Measurements from ENCODE around the gene BTNL9.
"Not testable (repeated sequence)": the region's sequence is repeated elsewhere in the genome, so short reads cannot be mapped to it uniquely, and the experiment has no call there.

The BTNL9 gene

DNA sequence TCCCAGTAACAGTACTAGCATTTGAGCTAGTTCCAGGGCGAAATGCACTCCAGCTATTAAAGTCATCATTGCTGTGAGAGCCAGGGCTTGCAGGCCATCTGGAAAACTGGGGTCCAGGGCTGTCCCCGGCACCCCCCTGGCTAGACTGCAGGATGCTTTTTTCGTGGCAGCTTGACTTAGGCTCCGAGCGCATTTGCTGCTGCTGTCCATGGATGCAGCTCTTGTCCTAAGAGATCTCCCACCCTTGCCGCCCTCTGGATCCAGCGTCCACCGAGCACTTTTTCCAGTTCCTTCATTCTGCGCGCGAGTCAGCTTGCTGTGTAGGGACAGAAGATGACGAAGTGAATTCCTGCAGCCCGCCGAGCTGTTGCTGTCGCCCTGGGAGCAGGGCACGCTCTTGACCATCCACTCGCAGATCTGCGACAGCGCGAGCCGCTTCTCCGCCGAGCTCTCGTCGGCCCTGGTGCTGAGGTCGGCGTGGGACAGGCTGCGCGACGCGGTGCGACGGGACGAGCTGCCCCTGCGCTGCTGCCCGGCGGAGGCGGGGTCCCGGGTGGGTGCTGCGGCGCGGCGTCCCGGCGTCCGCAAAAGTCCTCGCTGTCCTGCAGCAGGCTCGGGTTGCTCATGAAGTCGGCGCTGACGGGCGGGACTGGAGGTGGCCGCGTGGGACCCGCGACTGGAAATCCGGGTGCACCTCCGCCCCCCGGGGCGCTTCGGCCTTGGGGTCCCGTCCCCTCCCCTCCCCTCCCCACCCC lies 60.2 kb downstream of the BTNL9 start:
- DNase-seq (ENCODE audit: low read depth), result no peak

GRCh38 chr5:181101030-181101641 lies 61.1 kb downstream of the BTNL9 start:
- not testable (repeated sequence) for DNase-seq (ENCODE audit: low read depth)

GRCh38 chr5:181101930-181102674 lies 62.0 kb downstream of the BTNL9 start:
- not testable (repeated sequence) for DNase-seq (ENCODE audit: low read depth)

DNA sequence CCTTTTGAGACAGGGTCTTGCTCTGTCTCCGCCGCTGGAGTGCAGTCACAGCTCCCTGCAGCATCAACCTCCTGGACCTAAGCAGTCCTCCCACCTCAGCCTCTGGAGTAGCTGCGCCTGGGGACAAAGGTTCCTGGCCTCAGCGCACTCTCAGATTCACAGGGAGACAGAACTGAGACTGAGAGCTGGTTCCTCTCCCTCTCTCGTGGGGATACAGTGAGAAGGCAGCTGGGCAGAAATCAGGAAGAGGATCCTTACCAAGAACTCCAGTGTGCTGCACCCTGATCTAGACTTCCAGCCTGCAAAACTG lies 64.1 kb downstream of the BTNL9 start:
- DNase-seq (ENCODE audit: low read depth), result not testable (repeated sequence)

DNA sequence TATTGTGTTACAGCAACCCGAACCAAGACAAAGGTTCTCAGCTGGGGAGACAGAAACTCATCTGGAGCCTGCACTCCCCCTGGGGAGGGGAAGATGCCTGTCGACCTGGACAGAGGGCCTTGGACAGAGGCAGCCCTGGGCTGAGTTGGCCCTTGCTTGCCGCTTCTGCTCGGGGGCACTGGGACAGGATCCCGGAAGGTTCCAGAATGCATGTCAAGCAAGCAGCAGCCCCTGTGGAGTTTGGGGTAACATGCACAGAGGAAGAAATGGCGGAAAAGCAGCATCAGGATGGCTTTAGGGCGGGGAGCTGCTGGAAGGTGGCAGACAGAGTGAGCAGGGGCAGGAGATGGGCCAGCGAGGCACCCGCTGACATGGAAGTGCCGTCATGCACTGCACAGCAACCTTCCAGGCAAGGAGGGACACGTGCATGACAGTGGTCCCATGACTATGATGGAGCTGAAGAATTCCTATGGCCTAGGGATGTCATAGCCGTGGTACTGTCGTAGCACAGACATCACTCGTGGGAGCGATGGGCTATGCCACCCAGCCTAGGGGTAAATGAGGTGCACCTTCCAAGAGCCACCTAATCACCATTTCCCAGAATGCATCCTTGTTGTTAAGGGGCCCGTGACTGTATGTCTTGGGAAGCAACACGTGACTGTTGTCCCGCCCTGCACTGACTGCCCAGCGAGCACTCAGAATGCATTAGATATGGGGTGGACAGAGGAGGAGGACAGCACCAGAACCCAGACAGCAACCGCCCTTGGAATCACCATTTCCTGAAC lies 64.7 kb downstream of the BTNL9 start:
- not testable (repeated sequence) for DNase-seq (ENCODE audit: low read depth)

GRCh38 chr5:181105391-181106025 lies 65.4 kb downstream of the BTNL9 start:
- no peak for DNase-seq (ENCODE audit: low read depth)

DNA sequence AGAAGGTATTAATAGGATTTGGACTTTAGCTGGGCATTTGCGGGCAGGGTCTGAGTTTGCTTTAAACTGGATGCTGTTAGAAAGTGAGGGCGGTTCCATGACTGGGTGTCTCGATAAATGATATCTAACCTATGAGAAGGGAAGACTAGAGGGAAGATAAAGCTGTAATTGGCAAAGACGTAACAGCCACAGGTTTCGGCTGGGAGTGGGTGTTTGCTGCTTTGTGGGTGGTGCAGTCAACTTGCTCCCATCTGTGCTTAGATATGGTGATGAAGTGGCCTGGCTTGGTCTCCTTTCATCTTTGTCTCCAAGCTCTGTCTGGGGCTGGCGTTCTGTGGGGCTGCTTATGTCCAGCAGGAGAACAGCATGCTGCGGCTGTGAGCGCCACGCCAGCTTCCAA lies 67.6 kb downstream of the BTNL9 start:
- DNase-seq (ENCODE audit: low read depth), result no peak

DNA sequence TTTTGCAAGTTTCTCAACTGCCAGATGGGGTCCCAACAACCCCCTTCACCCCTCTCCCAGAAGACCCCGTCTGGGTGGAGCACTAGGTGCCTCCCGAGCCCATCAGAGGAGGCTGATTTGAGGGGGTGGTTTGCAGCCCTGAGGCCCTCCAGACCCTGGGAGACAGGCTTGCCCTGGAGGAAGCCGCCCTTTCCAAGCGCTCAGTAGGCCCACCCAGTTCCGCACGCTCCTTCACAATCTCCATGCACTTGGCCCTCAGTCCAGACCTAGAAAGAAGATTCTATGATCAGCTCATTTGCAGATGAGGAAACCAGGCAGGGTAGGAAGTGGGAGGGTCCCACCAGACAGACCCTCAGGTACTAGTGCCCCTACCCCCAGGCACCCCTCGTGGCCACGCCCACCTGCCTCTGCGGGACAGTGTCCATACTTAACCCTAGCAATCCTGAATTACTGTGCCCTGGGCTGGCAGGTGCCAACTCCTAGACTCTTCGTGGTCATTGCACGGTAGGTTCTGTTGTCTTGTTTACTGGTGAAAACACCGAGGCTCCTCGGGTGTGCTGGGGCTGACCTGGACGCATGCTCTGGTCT lies 68.6 kb downstream of the BTNL9 start:
- DNase-seq (ENCODE audit: low read depth), result no peak

- DNase-seq (ENCODE audit: low read depth), result no peak
Observed at GRCh38 chr5:181109489-181110013, 69.5 kb downstream of the BTNL9 start.

DNA sequence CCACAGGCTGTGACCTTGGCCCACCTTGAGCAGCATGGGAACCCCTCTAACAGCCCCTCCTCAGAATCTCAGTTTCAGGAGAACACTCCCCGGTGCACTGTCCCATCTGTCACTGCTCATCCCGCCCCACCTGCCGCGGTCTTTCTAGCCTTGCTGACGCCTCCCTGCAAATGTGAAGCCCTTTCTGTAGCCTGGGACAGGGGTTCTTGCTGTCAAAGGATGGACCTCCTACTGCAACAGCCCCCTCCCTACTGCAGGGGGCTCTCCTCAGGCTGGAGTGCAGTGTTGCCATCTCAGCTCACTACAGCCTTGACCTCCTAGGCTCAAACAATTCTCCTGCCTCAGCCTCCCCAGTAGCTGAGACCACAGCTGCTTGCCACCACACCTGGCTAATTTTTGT lies 70.9 kb downstream of the BTNL9 start:
- DNase-seq (ENCODE audit: low read depth), result no peak

Data from T-helper 22 cell (primary cell).